GM18907 (cell line): ENCODE results near the gene SLC39A9.

Experiments
- ATAC-seq: cut with Tn5 transposase; IDR thresholded peaks from one replicate; pipeline ENCODE4 v1.9.1; 2021; ENCODE audit warnings: mild to moderate bottlenecking, moderate library complexity; ENCODE audit not compliant: unreplicated experiment

Gene SLC39A9, protein sequence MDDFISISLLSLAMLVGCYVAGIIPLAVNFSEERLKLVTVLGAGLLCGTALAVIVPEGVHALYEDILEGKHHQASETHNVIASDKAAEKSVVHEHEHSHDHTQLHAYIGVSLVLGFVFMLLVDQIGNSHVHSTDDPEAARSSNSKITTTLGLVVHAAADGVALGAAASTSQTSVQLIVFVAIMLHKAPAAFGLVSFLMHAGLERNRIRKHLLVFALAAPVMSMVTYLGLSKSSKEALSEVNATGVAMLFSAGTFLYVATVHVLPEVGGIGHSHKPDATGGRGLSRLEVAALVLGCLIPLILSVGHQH

DNA sequence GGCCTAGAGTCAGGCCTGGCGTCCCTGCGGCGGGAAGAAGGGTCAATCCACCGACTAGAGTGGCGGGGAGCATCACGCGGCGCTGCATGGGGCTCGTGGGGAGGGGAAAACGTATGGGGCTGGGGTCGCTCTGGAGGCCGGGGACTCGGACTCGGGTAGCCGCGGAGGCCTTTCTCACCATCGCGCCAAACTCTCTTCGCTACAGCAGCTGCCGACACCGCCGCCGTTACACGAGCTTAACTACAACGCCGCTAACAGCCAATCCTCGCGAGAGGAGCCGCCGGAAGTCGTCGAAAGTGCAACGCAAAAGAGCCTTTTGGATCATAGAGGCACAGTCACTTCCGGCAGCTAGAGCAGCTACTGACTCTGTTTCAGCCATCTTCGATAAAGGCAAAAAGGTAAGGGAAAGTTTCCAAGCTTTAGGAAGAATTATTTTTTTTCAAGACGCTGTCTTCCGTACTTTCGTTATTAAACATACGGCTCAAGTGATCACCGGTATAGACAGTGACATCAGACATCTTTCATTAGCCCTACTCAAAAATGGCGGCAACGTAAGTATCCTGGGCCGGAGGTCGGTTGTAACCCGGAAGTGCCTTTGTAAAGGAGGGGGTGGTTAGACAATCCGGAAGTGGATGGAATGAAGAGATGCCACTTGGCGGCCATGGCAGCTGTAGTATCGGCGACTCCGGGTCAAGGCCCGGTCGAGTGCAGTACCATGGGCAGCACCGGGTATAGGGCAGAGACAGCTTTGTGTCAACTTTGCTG lies at the start of gene SLC39A9, which contains the start of gene ERH:
Gene SLC39A9 (plus strand): TSS at position 640 of the 765 bp plus-strand sequence. CDS start 678 bp downstream, outside the sequence.
Gene ERH (minus strand): TSS at position 247 of the 765 bp plus-strand sequence. CDS start 66 bp downstream, at position 181.
- ATAC-seq = peak; percentile 89

DNA sequence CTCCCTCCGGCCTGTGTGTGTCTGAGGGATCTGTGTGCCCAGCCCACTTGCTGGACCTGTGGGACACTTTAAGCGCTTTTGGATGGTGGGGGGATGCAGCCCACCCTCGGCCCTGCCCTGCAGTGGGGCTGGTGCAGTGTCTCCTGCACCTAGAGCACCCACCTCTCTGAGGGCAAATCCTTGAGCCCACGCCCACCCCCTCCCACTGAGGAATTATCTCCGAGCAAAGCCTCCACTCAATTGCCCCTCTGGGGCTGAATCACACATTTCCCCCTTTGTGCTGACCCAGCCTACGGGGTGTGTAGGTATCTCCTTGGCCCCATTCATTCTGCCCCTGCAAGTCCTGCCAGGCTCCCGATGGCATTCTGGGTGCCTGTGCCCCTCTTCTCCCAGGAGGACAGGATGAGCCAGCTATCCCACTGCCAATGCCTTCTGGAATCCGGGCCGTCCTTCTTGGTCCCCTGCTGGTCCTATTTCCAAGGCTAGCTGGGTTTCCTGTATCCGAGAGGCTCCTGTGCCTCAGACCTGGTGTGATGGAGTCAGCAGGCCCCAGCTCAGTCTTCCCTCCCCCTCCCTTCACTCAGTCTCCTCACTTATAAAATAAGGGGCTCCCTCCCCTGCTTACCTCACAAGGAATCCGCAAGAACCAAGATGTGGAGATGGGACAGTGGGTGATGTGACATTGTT lies 49.3 kb upstream of the SLC39A9 start:
- no peak for ATAC-seq

DNA sequence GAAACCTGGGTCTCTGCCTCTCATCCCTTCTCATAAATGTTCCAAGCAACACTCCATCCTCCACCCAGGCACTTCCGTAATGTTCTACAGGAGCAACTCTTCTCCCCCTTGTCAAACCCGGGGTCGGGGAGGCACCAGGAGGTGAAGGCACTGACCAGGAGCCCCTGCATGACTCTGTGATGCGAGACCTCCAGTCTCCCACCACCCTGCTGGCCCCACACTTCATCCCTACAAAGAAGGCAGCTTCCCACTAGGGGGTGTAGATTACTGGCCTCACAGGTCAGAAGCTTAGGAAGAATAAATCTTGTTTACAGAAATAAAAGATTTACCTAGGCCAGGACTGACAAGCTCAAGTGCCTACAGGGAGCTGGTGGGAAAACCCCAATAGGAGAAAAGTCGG lies 47.6 kb upstream of the SLC39A9 start:
- no peak for ATAC-seq

DNA sequence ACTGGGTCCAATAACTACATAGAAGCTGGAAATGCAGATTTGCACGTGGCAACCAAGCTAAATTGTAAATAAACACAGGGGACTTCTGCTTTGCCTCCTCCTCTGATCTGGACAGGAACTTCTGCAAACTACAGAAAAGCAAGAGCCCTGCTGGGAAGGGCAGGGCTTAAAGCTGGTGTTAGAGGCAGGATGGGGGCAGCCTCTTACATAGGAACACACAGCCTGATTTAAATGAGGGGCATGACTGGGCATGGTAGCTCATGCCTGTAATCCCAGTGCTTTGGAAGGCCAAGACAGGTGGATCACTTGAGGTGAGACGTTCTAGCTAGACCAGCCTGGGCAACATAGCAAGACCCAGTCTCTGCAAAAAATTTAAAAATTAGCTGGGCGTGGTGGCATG lies 47.1 kb upstream of the SLC39A9 start:
- ATAC-seq = no peak

DNA sequence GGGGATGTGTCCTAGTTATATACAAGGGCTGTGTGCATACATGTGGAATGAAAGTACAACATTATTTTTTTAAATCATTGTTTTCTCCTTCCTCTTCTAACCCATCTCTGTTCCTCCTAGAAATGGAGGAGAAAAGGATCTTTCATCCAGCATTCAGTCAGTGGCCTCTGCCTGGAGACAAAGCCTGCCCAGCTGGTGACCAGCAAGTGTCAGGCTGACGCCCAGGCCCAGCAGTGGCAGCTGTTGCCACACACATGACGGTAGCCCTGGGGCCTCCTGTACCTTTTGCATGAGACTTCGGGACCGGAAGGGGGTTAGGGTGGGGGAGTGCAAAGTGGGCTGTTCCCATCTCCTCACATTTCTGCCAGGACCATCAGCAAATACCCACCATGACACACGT lies 46.6 kb upstream of the SLC39A9 start:
- ATAC-seq = no peak

DNA sequence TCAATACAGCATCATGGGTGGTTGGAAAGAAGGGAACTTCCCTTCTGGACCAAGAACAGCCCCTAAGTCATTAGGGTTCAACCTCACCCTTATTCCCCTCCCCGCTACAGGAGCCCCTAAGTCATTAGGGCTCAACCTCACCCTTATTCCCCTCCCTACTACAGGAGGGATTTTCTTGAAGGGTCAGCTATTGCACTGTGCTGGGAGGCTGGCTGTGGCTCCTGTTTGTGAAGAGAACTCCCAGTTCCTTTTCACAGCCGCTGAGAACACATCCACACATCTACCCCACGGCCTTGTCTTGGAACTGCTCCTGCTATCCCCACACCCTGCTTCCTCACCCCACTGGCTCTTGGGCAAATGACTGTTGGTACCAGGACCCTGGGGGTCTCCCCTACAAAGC lies 45.3 kb upstream of the SLC39A9 start:
- no peak for ATAC-seq

DNA sequence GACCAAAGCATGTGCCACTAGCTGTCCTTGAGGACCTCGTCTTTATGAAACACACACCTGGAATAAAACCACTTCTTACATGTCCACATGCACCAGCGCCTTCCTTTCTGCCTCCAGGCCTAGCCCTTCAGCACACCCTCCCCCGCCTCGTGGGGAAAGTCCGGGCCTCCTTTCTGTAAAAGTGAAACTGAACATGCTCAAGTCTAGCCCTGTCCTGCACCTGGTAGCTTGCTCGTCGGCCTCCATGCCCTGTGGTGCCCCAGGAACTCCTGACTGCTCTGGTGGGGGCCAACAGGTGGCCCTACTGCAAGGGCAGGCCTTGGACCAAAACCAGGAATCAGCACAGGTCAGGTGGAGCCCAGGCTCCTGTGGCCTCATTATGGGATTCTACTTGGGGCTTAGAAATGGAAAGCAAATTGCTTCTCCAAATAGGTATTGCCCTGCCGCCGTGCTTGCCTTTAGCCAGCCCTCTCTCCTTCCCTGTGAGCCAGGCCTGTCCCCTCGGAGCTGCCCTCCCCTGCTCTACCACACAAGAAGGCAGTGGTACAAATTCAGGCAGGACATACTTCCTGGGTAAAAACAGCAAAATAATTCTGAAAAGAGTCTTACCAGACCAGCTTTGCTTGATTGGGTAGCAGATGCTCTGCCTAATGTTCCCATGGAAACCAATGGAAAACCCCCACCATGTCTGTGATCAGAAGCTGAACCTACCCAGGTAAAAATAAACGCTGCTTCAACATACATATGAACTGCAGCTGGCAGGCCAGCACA lies 43.9 kb upstream of the SLC39A9 start:
- peak; percentile 86 for ATAC-seq

DNA sequence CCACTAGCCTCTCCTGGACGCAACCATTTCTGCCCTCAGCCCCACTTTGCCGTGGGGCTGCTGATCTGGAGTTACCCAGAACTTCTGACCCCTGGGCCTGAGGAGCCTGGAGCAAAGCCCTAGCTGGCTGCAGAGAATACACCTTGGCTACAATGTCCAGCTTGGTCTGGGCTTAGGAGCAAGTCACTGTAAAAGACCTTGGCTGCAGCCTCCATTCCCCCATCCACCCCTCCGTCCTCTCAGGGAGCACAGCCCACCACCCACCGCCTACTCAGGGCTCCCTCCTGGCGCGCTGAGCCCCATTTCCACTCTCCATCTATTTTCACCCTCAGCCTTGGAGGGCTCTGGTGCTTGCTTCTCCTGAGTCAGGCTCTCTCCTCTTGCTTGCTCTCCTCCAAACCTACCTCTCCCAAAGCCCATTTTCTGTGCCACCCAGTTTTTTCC lies 43.3 kb upstream of the SLC39A9 start:
- ATAC-seq = no peak

DNA sequence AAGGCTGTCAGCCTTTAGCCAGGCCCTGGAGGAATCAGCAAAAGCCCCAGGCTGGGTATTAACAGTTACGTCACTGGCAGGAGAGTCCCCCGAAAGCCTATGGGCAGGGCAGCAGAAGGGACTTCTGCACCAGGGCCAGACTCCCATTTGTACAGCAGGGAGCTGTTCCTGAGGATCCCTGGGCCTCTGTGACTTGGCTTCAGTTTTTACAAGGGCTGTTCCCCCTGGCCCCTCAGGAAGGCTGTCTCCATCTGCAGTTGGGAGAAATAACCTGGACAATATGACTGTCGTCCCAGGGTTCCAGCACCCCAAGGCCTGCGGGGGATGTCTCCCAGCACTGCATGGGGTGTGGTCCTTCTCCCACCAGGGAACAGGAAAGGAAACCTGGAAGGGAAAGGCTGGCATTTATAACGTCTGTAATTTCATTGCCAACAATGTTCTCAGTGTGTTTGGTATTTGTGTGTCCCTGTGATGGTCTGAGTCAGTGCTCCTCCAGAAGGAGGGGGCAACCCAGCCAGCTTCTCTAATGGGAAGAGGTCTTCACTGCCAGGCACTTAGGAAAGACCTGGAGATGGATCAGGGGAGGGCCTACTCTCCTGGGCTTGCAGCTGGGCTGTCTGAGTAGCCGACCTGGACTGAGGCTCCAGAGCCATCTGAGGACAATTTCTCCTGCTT lies 42.7 kb upstream of the SLC39A9 start:
- no peak for ATAC-seq

DNA sequence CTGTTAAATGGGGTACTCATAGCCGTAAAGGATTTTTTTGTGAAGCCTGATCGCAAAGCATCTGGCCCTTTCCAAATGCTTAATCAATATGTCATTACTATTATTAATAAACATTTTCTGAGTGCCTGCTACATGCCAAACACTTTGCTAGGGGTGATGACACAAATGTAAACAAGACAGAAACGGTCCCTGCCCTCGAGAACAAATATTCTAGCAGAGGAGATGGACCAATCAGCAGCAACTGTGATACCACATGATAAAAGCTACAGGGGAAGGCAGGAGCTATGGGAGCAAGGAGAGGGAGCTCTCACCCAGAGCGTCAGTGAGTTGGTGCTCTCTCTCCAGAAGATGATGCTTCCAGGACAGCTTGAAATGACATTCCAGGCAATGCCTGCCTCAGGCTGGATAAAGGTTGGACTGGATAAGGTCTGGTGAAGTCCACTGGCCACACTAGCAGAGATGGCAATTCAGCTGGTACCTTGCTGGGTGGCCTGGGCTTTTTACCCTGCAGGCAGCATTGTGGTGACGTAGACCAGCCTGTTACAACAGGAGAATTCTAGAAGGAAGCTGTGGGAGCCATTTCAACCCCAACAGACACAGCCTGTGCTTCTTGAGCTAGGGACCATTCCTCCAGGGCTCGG lies 41.5 kb upstream of the SLC39A9 start:
- ATAC-seq = no peak

DNA sequence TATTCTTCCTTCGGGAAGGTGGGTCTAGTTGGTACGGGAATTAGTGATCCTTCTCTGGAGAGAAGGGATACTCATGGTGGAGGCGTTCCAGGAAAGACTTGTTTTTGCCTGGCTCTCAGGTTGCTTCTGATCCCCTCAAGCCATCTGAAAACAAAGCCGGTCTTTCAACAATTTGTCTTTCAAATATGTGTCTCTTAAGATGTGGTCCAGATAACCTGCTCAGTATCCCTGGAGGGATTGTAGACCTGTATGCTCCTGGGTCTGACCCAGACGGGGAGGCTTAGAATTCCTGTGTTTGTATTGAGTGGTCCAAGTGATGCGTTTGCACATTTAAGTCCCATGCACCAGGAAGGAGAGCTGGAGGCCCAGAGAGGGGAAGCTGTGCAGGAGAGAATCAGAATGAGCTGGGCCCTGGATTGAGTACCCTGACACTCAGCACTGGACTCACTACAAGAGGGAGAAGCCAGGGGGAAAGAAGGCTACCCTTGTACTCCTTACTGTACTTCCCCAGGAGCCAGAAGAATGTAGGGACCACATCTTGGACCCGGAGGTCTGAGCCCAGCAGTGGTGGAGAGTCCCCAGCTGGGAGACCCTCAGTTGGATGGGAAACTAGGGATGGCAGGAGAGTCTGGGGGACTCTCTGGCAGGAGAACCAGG lies 40.8 kb upstream of the SLC39A9 start:
- no peak for ATAC-seq

DNA sequence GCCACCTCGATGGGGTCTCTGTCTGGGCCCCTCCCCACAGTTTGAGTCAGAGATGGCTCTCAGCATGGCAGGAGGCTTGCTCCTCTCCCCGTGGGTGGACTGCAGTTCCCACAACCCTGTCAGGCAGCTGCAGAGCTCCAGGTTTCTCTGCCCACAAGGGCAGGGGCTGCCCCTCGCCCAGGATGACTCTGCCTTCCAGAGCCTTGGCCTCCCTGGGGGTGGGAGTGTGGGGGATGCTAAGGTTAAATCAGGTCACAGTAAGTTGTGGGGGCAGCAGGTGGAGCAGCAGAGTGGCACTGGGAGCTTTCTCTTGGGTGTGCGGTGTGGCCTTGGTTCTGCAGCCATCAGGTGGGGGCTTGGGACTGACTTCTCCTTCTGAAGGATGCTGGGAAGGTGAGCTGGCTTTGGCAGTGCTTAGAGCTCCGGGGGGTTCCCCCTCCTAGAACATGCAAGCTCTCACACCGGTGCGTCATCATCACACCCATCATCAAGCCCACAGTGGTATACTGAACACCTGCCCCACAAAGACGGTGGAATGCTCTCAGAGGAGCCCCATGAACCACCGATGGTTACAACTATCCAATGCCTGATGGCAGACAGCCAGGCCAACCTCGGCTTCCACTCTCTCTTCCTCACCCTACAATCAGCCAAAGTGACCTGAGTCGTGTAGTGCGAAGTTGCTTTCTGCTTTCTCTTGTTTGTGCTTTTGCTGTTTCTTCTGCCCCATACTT lies 40.1 kb upstream of the SLC39A9 start:
- no peak for ATAC-seq

DNA sequence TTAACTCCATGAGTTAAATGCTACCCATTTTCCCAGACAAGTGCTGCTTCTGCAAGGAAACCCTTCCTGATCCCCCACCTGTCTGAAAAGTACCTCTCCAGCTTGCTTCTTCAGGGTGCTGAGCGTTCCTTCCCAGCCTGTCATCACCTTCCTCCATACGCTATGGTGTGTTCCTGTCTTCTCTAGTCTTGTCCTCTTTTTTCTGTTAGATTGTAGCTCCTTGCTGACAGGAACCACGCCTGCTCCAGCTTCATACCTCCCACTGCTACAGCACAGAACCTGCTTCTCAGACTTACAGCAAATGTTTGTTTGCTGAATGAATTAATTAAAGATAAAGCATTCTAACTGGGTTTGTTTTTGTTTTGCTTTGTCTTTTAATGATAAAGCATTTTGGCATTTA lies 39.5 kb upstream of the SLC39A9 start:
- no peak for ATAC-seq

DNA sequence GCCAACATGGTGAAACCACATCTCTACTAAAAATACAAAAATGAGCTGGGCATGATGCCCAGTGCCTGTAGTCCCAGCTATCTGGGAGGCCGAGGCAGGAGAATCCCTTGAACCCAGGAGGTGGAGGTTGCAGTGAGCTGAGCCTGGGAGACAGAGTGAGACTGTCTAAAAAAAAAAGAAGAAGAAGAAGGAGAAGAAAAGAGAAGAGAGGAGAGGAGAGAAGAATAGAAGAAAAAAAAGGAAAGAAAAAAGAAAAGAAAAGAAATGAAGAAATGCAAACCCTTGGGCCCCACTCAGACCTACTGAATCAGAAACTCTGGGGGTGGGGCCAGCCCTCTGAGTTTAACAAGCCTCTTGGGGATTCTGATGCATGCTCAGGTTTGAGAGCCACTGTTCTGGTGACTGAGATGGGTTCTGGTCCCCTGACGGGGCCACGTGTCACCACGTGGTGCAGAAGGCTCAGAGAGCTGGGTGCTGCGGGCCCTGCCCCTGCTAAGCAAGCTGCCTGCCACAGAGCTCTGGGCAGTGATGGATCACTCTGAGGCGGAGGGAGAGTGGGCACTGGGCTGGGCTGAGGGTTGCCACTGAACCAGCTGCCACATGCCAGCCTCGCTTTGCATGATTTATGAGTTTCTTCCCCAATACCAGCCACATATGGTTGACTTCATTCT lies 37.9 kb upstream of the SLC39A9 start:
- no peak for ATAC-seq

DNA sequence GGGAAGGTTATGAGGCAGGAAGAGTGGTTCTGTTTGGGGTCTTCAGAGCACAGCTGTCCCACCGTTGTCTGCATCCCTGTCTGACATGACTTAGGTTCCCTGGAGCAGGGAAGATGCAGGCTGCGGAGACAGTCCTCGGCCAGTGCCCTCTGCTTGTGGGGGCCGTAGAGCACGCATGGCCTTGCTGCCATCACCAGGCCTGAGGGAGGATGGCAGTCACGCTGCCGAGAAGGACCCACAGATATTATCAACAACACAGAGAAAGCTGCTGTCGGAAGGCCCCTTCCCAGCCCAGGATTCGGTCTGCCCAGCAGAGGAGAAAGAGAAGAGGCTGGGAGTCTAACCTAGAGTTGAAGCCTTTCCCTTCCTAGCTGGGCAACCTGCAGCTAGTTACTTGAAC lies 35.4 kb upstream of the SLC39A9 start:
- no peak for ATAC-seq

DNA sequence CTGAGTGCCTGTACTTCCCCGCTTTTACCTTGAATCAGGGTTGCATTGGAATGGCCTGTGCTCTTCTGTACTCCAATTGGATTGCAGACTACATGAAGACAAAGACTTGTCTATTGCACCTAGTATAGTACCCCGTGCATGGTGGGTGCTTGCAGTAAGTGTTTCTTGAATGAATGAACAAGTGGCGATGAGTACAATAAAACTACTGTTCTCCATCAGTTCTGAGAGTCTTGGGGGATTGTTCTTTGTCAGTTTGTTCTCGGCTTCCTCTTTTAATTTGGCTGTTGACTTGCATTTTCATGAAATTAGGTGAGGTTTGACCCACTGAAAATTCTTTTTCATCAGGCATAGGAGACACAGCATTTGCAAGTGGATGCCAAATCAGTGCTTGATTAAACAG lies 34.5 kb upstream of the SLC39A9 start:
- ATAC-seq = no peak

DNA sequence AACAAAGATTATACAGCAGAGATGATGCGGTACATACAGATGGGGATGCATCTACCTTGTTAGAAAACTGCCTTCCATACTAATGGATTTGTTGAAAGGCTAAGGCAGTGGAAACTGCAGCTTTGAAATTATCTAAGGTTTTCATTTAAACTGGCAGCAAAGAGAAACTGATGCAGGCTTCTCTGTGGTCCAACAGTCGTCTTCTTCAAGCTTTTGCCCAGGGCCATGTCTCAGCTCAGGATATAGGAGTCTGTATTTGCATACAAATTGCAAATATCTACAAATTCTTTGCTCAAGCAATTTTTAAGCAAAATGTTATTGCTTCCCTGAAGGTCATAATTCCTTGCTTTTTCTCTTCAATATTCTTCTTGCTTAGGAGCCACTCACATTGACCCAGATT lies 34.1 kb upstream of the SLC39A9 start:
- no peak for ATAC-seq

DNA sequence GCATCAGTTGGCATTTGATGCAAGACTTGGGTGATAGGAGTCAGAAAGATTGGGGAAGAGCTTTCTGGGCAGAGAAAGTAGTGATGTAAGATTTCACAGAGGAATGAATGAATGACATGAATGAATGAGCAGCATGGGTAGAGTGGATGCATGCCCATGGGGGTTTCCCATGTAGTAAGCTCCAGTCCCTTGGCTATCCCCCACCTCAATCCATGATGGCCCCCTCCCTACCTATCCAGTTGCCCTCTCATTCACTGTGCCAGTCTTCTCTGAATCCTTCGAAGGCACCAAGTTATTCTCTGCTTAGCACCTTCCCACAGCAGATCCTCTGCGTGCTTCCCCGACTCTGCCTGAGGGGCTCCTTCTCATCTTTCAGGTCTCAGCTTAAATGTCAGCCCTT lies 32.4 kb upstream of the SLC39A9 start:
- no peak for ATAC-seq
